ENCODE measurements around the gene FTO.

The FTO gene

GRCh38 chr16:53784291-53784690, 80.3 kb downstream of the FTO start:
- no peaks in the 10 kb centered on the region for H3K36me3 ChIP-seq (ENCODE audit: control insufficient read depth, insufficient read depth, low read length)

GRCh38 chr16:53785044-53785443, 81.1 kb downstream of the FTO start:
- no peaks in the 10 kb centered on the region for H3K27me3 ChIP-seq (ENCODE audit: control insufficient read depth, insufficient read depth, low read length)
- H3K4me1 ChIP-seq (ENCODE audit: control insufficient read depth, insufficient read depth, low read length): peaks cover 5% of the 10 kb centered on the region; the same call in 1 of the 2 replicates
- H3K4me3 ChIP-seq (ENCODE audit: low read depth, low read length): no peak overlapping the region
- no peaks in the 10 kb centered on the region for H3K36me3 ChIP-seq (ENCODE audit: control insufficient read depth, insufficient read depth, low read length)
- H3K9ac ChIP-seq (ENCODE audit: low read length): no peak overlapping the region
- no peak overlapping the region for H3K27ac ChIP-seq (ENCODE audit: low read depth, low read length)
- H3K9me3 ChIP-seq (ENCODE audit: control insufficient read depth, insufficient read depth, low read depth, low read length): no peaks in the 10 kb centered on the region; the same call in 1 of the 2 replicates

More at GRCh38 chr16:53784291-53784690, 80.3 kb downstream of the FTO start:
- Histone ChIP-seq H3K9ac (ENCODE audit: low read length) (no peak overlapping the region), H3K27ac (ENCODE audit: low read depth, low read length) (no peak overlapping the region), H3K4me3 (ENCODE audit: low read depth, low read length) (no peak overlapping the region), H3K9me3 (ENCODE audit: control insufficient read depth, insufficient read depth, low read depth, low read length) (no peaks in the 10 kb centered on the region; the same call in 1 of the 2 replicates), H3K27me3 (ENCODE audit: control insufficient read depth, insufficient read depth, low read length) (no peaks in the 10 kb centered on the region), H3K4me1 (ENCODE audit: control insufficient read depth, insufficient read depth, low read length) (peaks cover 10% of the 10 kb centered on the region; the same call in 1 of the 2 replicates)

- Histone ChIP-seq H3K9ac (ENCODE audit: low read length) (no peak overlapping the region), H3K9me3 (ENCODE audit: control insufficient read depth, insufficient read depth, low read depth, low read length) (no peaks in the 10 kb centered on the region; the same call in 1 of the 2 replicates), H3K36me3 (ENCODE audit: control insufficient read depth, insufficient read depth, low read length) (no peaks in the 10 kb centered on the region), H3K4me1 (ENCODE audit: control insufficient read depth, insufficient read depth, low read length) (0 out of 2 replicates have a peak, but pooled peaks cover 3% of the 10 kb centered on the region), H3K4me3 (ENCODE audit: low read depth, low read length) (no peak overlapping the region), H3K27me3 (ENCODE audit: control insufficient read depth, insufficient read depth, low read length) (no peaks in the 10 kb centered on the region), H3K27ac (ENCODE audit: low read depth, low read length) (no peak overlapping the region)
These were observed 82.0 kb downstream of the FTO start for GRCh38 chr16:53785916-53786315.

- Histone ChIP-seq H3K4me1 (ENCODE audit: control insufficient read depth, insufficient read depth, low read length) (no peaks in the 10 kb centered on the region), H3K27ac (ENCODE audit: low read depth, low read length) (no peak overlapping the region), H3K9ac (ENCODE audit: low read length) (no peak overlapping the region), H3K36me3 (ENCODE audit: control insufficient read depth, insufficient read depth, low read length) (no peaks in the 10 kb centered on the region), H3K27me3 (ENCODE audit: control insufficient read depth, insufficient read depth, low read length) (no peaks in the 10 kb centered on the region), H3K9me3 (ENCODE audit: control insufficient read depth, insufficient read depth, low read depth, low read length) (no peaks in the 10 kb centered on the region; the same call in 1 of the 2 replicates), H3K4me3 (ENCODE audit: low read depth, low read length) (no peak overlapping the region)
These were observed 83.5 kb downstream of the FTO start for GRCh38 chr16:53787423-53787822.

GRCh38 chr16:53789137-53789536, 85.2 kb downstream of the FTO start:
- no peaks in the 10 kb centered on the region for H3K36me3 ChIP-seq (ENCODE audit: control insufficient read depth, insufficient read depth, low read length)
- no peaks in the 10 kb centered on the region for H3K4me1 ChIP-seq (ENCODE audit: control insufficient read depth, insufficient read depth, low read length)
- no peaks in the 10 kb centered on the region; the same call in 1 of the 2 replicates for H3K9me3 ChIP-seq (ENCODE audit: control insufficient read depth, insufficient read depth, low read depth, low read length)
- H3K27me3 ChIP-seq (ENCODE audit: control insufficient read depth, insufficient read depth, low read length): no peaks in the 10 kb centered on the region
- no peak overlapping the region for H3K27ac ChIP-seq (ENCODE audit: low read depth, low read length)
- no peak overlapping the region for H3K9ac ChIP-seq (ENCODE audit: low read length)
- no peak overlapping the region for H3K4me3 ChIP-seq (ENCODE audit: low read depth, low read length)

- Histone ChIP-seq H3K27ac (ENCODE audit: low read depth, low read length) (no peak overlapping the region), H3K27me3 (ENCODE audit: control insufficient read depth, insufficient read depth, low read length) (no peaks in the 10 kb centered on the region), H3K4me3 (ENCODE audit: low read depth, low read length) (no peak overlapping the region), H3K9me3 (ENCODE audit: control insufficient read depth, insufficient read depth, low read depth, low read length) (no peaks in the 10 kb centered on the region), H3K9ac (ENCODE audit: low read length) (no peak overlapping the region), H3K36me3 (ENCODE audit: control insufficient read depth, insufficient read depth, low read length) (no peaks in the 10 kb centered on the region), H3K4me1 (ENCODE audit: control insufficient read depth, insufficient read depth, low read length) (no peaks in the 10 kb centered on the region)
These were observed 88.4 kb downstream of the FTO start for GRCh38 chr16:53792161-53792951.

GRCh38 chr16:53803451-53803850, 99.5 kb downstream of the FTO start:
- Histone ChIP-seq H3K27ac (ENCODE audit: low read depth, low read length) (no peak overlapping the region), H3K9ac (ENCODE audit: low read length) (no peak overlapping the region), H3K4me1 (ENCODE audit: control insufficient read depth, insufficient read depth, low read length) (peaks cover 32% of the 10 kb centered on the region), H3K4me3 (ENCODE audit: low read depth, low read length) (no peak overlapping the region), H3K9me3 (ENCODE audit: control insufficient read depth, insufficient read depth, low read depth, low read length) (no peaks in the 10 kb centered on the region; the same call in 1 of the 2 replicates), H3K27me3 (ENCODE audit: control insufficient read depth, insufficient read depth, low read length) (no peaks in the 10 kb centered on the region), H3K36me3 (ENCODE audit: control insufficient read depth, insufficient read depth, low read length) (no peaks in the 10 kb centered on the region)

GRCh38 chr16:53803998-53804397, 100.0 kb downstream of the FTO start:
- no peaks in the 10 kb centered on the region; the same call in 1 of the 2 replicates for H3K9me3 ChIP-seq (ENCODE audit: control insufficient read depth, insufficient read depth, low read depth, low read length)
- peak overlapping the region; percentile 64; the same call in 1 of the 2 replicates for H3K27ac ChIP-seq (ENCODE audit: low read depth, low read length)
- H3K36me3 ChIP-seq (ENCODE audit: control insufficient read depth, insufficient read depth, low read length): no peaks in the 10 kb centered on the region
- no peak overlapping the region for H3K9ac ChIP-seq (ENCODE audit: low read length)
- no peaks in the 10 kb centered on the region for H3K27me3 ChIP-seq (ENCODE audit: control insufficient read depth, insufficient read depth, low read length)
- no peak overlapping the region for H3K4me3 ChIP-seq (ENCODE audit: low read depth, low read length)
- peaks cover 32% of the 10 kb centered on the region for H3K4me1 ChIP-seq (ENCODE audit: control insufficient read depth, insufficient read depth, low read length)

GRCh38 chr16:53804467-53804866, 100.5 kb downstream of the FTO start:
- Histone ChIP-seq H3K27ac (ENCODE audit: low read depth, low read length) (peak overlapping the region; percentile 64; the same call in 1 of the 2 replicates), H3K4me1 (ENCODE audit: control insufficient read depth, insufficient read depth, low read length) (peaks cover 32% of the 10 kb centered on the region), H3K27me3 (ENCODE audit: control insufficient read depth, insufficient read depth, low read length) (no peaks in the 10 kb centered on the region), H3K4me3 (ENCODE audit: low read depth, low read length) (no peak overlapping the region), H3K36me3 (ENCODE audit: control insufficient read depth, insufficient read depth, low read length) (no peaks in the 10 kb centered on the region), H3K9me3 (ENCODE audit: control insufficient read depth, insufficient read depth, low read depth, low read length) (no peaks in the 10 kb centered on the region; the same call in 1 of the 2 replicates), H3K9ac (ENCODE audit: low read length) (no peak overlapping the region)

- Histone ChIP-seq H3K27ac (ENCODE audit: low read depth, low read length) (no peak overlapping the region), H3K9me3 (ENCODE audit: control insufficient read depth, insufficient read depth, low read depth, low read length) (no peaks in the 10 kb centered on the region), H3K36me3 (ENCODE audit: control insufficient read depth, insufficient read depth, low read length) (no peaks in the 10 kb centered on the region), H3K27me3 (ENCODE audit: control insufficient read depth, insufficient read depth, low read length) (no peaks in the 10 kb centered on the region), H3K4me3 (ENCODE audit: low read depth, low read length) (no peak overlapping the region), H3K4me1 (ENCODE audit: control insufficient read depth, insufficient read depth, low read length) (peaks cover 32% of the 10 kb centered on the region), H3K9ac (ENCODE audit: low read length) (no peak overlapping the region)
These were observed 101.2 kb downstream of the FTO start for GRCh38 chr16:53805113-53805512.

- H3K36me3 ChIP-seq (ENCODE audit: control insufficient read depth, insufficient read depth, low read length): no peaks in the 10 kb centered on the region
- peak overlapping the region; percentile 50; the same call in 1 of the 2 replicates for H3K27ac ChIP-seq (ENCODE audit: low read depth, low read length)
- no peaks in the 10 kb centered on the region for H3K9me3 ChIP-seq (ENCODE audit: control insufficient read depth, insufficient read depth, low read depth, low read length)
- no peak overlapping the region for H3K4me3 ChIP-seq (ENCODE audit: low read depth, low read length)
- no peak overlapping the region for H3K9ac ChIP-seq (ENCODE audit: low read length)
- peaks cover 32% of the 10 kb centered on the region for H3K4me1 ChIP-seq (ENCODE audit: control insufficient read depth, insufficient read depth, low read length)
- H3K27me3 ChIP-seq (ENCODE audit: control insufficient read depth, insufficient read depth, low read length): no peaks in the 10 kb centered on the region
These were observed 101.8 kb downstream of the FTO start for GRCh38 chr16:53805752-53806151.

All from HUES6 (cell line).